Calu3 (cell line): Measurements from ENCODE around the gene CNR2. TPM values are rescaled to one million over a fixed set of nuclear protein-coding genes. Genes with fewer than 3 reads are reported as not detected.
A peak's percentile ranks its signal among the peaks of the same experiment; 100 is the strongest.
"Not testable (repeated sequence)": the region's sequence is repeated elsewhere in the genome, so short reads cannot be mapped to it uniquely, and the experiment has no call there.

Experiments
- BruUV-seq: library from RNA; stranded (reverse); fragments of 400-500 nt; replicated peaks from 2 replicates; lab custom pipeline; 2021; lab: Mats Ljungman, UMichigan
- CTCF ChIA-PET: fragments of 300-600 bp; sonication (Branson Sonifier 250); formaldehyde crosslinking; loops from one replicate; lab custom pipeline; 2022; ENCODE audit warnings: antibody characterized with exemption; lab: Charles Lee
- DNase-seq: peaks from one replicate; pipeline ENCODE4 v3.0.0; 2022
- H3K27ac Mint-ChIP-seq: one replicate; pipeline ENCODE4 v1.8.0; 2022; ENCODE audit warnings: mixed read lengths; ENCODE audit not compliant: unreplicated experiment
- H3K27me3 Mint-ChIP-seq: one replicate; pipeline ENCODE4 v1.8.0; 2022; ENCODE audit warnings: mixed read lengths; ENCODE audit not compliant: unreplicated experiment
- H3K36me3 Mint-ChIP-seq: one replicate; pipeline ENCODE4 v1.8.0; 2022; ENCODE audit warnings: mild to moderate bottlenecking, moderate library complexity, mixed read lengths; ENCODE audit not compliant: insufficient read depth, unreplicated experiment
- H3K4me1 Mint-ChIP-seq: one replicate; pipeline ENCODE4 v1.8.0; 2022; ENCODE audit warnings: mild to moderate bottlenecking, low read depth, mixed read lengths; ENCODE audit not compliant: unreplicated experiment
- H3K4me3 Mint-ChIP-seq: one replicate; pipeline ENCODE4 v1.8.0; 2022; ENCODE audit warnings: mild to moderate bottlenecking, low read depth, moderate library complexity, mixed read lengths; ENCODE audit not compliant: unreplicated experiment
- H3K9me3 Mint-ChIP-seq: one replicate; pipeline ENCODE4 v1.8.0; 2022; ENCODE audit warnings: low read depth, mixed read lengths; ENCODE audit not compliant: unreplicated experiment
- intact Hi-C: fragments of 100-400 bp; cut with micrococcal nuclease; formaldehyde crosslinking; loops from one replicate; pipeline ENCODE4 v1.10.0; 2022; ENCODE audit not compliant: unreplicated experiment
- total RNA-seq: library from RNA; stranded (reverse); gene quantifications from 2 replicates; pipeline ENCODE4 v1.2.3, GENCODE V29; 2022
- TF ChIP-seq, protein P1 (sequence below): fragments of 200-600 bp; IDR thresholded peaks from one replicate; pipeline ENCODE4 v1.8.0; 2022; ENCODE audit warnings: antibody characterized with exemption; ENCODE audit not compliant: unreplicated experiment

CNR2 gene
- total RNA-seq, 1 experiment from 2014 or later: not detected

DNA sequence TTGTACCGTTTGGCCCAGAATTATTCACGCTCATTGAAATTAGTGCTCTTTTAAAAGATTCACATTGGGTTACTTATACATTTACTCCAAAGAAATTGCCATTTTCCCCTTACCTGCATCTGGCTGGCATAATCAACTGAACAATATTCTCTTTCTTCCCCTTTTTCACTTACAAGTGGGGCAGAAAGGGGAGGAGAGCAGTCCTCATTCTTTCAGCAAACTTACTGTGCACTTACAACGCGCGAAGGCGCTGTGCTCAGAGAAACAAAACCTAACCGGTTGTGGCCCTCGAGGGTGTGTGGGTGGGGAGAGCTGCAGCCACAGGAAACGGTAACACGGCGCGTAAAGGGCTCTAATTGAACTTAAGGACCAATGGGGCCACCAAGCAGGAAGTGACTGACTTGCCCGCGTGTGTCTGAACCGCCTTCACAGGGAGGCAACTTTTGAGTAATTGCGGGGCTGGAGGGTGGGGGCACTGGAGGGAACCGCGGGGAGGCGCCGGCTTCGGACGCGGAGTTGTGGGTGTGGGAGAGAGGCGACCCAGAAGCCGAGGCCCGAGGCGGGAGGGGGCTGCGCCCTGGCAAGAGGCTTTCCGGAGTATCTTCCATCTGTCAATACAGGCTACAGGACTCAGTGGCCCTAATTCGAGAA is 45.8 kb upstream of the CNR2 start:
- H3K36me3 Mint-ChIP-seq: peaks cover 40% of the 10 kb centered on the region
- peak overlapping the region; percentile 84 for H3K4me3 Mint-ChIP-seq
- peaks cover 26% of the 10 kb centered on the region for H3K4me1 Mint-ChIP-seq
- peak; percentile 66 for DNase-seq
- no peaks in the 10 kb centered on the region for H3K9me3 Mint-ChIP-seq
- peak overlapping the region; percentile 98 for H3K27ac Mint-ChIP-seq
- CTCF ChIA-PET: interaction anchor here (0.5 to 1.5 kb wide), 2 partner anchors 21 to 53 kb away, joined by 3 to 4 read pairs; partner anchors contain the start of gene SRSF10
- TF ChIP-seq, protein P1, sequence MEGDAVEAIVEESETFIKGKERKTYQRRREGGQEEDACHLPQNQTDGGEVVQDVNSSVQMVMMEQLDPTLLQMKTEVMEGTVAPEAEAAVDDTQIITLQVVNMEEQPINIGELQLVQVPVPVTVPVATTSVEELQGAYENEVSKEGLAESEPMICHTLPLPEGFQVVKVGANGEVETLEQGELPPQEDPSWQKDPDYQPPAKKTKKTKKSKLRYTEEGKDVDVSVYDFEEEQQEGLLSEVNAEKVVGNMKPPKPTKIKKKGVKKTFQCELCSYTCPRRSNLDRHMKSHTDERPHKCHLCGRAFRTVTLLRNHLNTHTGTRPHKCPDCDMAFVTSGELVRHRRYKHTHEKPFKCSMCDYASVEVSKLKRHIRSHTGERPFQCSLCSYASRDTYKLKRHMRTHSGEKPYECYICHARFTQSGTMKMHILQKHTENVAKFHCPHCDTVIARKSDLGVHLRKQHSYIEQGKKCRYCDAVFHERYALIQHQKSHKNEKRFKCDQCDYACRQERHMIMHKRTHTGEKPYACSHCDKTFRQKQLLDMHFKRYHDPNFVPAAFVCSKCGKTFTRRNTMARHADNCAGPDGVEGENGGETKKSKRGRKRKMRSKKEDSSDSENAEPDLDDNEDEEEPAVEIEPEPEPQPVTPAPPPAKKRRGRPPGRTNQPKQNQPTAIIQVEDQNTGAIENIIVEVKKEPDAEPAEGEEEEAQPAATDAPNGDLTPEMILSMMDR: no peak
- no peaks in the 10 kb centered on the region for H3K27me3 Mint-ChIP-seq
- intact Hi-C loops: no loop called here
- TSS peak; percentile 55 for BruUV-seq

DNA sequence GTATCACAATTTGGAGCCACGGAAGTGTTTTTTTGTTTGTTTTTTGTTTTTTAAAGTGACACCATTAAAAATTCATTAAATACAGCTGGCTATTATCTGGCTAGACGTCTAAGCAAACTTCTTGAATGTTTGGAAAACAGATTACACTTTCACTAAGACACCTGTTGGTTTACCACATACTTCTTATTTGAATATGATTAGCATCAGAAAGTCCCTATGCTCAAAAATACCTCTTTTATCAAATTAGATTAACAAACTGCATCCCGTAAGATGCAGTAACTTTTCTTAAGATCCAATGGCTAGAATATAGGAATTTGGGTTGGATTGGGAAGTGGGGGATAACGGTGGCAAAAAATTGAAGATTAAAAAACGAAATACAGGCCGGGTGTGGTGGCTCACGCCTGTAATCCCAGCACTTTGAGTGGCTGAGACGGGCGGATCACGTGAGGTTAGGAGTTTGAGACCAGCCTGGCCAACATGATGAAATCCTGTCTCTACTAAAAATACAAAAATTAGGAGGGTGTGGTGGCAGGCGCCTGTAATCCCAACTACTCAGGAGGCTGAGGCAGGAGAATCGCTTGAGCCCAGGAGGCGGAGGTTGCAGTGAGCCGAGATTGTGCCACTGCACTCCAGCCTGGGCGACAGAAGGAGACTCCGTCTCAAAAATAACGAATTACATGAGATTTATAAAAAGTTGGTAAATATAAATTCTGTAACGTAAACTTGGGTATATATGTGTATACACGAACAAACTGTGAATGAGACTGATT is 45.1 kb upstream of the CNR2 start:
- BruUV-seq, H3K27me3 Mint-ChIP-seq, H3K9me3 Mint-ChIP-seq, DNase-seq, intact Hi-C loops: not testable (repeated sequence)
- peak overlapping the region; percentile 84 for H3K4me3 Mint-ChIP-seq
- CTCF ChIA-PET: interaction anchor here (0.5 to 0.6 kb wide), 2 partner anchors 52 to 144 kb away, joined by 3 read pairs; no protein-coding TSS in a partner anchor
- H3K27ac Mint-ChIP-seq: peak overlapping the region; percentile 98
- peaks cover 35% of the 10 kb centered on the region for H3K36me3 Mint-ChIP-seq
- peaks cover 26% of the 10 kb centered on the region for H3K4me1 Mint-ChIP-seq

DNA sequence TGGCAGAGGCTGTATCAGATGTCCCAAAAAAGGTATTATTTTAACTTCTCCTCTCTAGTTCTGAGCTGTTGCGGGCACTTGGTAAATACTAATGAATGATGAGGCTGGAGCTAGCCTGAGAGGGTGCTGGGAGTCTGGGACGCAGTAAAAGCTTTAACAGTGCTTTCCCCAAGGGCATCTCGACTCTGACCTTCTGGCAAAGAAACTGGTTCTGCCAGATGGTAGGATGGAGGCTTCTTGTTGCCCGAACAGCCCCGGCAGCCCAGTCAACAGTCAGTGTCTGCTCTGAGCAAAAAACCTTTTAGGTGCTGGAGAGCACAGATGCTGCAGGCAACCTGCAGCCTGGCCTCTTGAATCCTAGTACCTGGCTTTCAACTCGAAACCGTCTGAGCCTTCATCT is 43.9 kb upstream of the CNR2 start:
- H3K4me1 Mint-ChIP-seq: peaks cover 26% of the 10 kb centered on the region
- no TSS peak for BruUV-seq
- peaks cover 35% of the 10 kb centered on the region for H3K36me3 Mint-ChIP-seq
- TF ChIP-seq, protein P1: no peak
- H3K4me3 Mint-ChIP-seq: peak overlapping the region; percentile 39
- no peak overlapping the region for H3K27ac Mint-ChIP-seq
- no peaks in the 10 kb centered on the region for H3K27me3 Mint-ChIP-seq
- CTCF ChIA-PET: interaction anchor here (1.2 kb wide), 1 partner anchor 71 kb away, joined by 5 read pairs; no protein-coding TSS in a partner anchor
- H3K9me3 Mint-ChIP-seq: no peaks in the 10 kb centered on the region
- DNase-seq: peak; percentile 45
- intact Hi-C loops: no loop called here

DNA sequence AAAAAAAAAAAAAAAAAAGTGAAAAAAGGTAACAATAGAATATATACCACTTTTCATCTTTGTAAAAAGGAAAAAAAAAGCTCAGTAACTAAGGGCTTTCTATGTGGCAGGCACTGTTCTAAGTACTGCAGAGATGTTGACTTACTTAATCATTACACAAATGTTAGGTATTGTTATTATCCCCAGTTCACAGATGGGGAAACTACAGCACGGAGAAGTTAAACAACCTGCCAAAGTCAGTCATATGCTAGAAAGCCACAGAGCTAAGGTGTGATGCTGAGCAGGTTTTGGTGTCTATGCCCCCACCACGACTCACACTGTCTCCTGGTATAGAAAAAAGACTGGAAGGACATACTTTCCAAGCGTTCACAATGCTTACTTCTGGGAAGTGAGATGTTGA is 39.9 kb upstream of the CNR2 start:
- Mint-ChIP-seq H3K9me3 (no peaks in the 10 kb centered on the region), H3K36me3 (peaks cover 10% of the 10 kb centered on the region)

More for the DNA sequence above, 39.9 kb upstream of the CNR2 start:
- Mint-ChIP-seq H3K4me1 (peaks cover 26% of the 10 kb centered on the region), H3K4me3 (no peak overlapping the region), H3K27ac (no peak overlapping the region), H3K27me3 (no peaks in the 10 kb centered on the region)
- CTCF ChIA-PET: interaction anchor here (0.7 kb wide), 1 partner anchor 115 kb away, joined by 4 read pairs; no protein-coding TSS in a partner anchor
- no TSS peak for BruUV-seq
- no peak for DNase-seq
- TF ChIP-seq, protein P1: no peak
- intact Hi-C loops: no loop called here
